Frontal cortex (tissue), 4 donors: ENCODE results near the gene DPP3. TPM values are rescaled to one million over a fixed set of nuclear protein-coding genes. Genes with fewer than 3 reads are reported as not detected.

Experiments
- DNase-seq, 2 donors: peaks; one replicate each; pipeline ENCODE4 v3.0.0; 2012; ENCODE audit warnings: low spot score in 2 of 2
- FAIRE-seq: peaks from 2 replicates; lab custom pipeline; 2012; peaks lifted over from hg19 to GRCh38; lab: Jason Lieb, UNC
- small RNA-seq: library from RNA; depleted of rRNA; stranded (forward); fragments of <200 nt; gene quantifications from one replicate; pipeline ENCODE3, GENCODE V24; 2014
- total RNA-seq: library from RNA; depleted of rRNA; stranded (reverse); fragments of >200 nt; gene quantifications from one replicate; pipeline ENCODE4 v1.2.3, GENCODE V29; 2014
- donor health status: control.
- donor health status: control.
- donor health status: control.

DPP3 gene
- total RNA-seq, 1 donor from 2014 or later = 39.1 TPM

- DNase-seq = no peak
- no peak for FAIRE-seq
These were observed 69.5 kb downstream of the DPP3 start for GRCh38 chr11:66549696-66550095.

- DNase-seq (no peak), FAIRE-seq (no peak)
These were observed 70.7 kb downstream of the DPP3 start for GRCh38 chr11:66550887-66551286.

GRCh38 chr11:66554602-66555001 lies 74.4 kb downstream of the DPP3 start:
- FAIRE-seq (no peak), DNase-seq (no peak)

GRCh38 chr11:66555416-66555815 lies 75.2 kb downstream of the DPP3 start:
- FAIRE-seq = no peak
- DNase-seq = no peak

GRCh38 chr11:66556086-66556485 lies 75.9 kb downstream of the DPP3 start:
- no peak for DNase-seq
- FAIRE-seq = no peak

GRCh38 chr11:66557733-66558326 lies 77.6 kb downstream of the DPP3 start:
- DNase-seq = no peak

More at GRCh38 chr11:66557733-66558326, 77.6 kb downstream of the DPP3 start:
- FAIRE-seq = no peak

Small RNAs within 50 kb of the gene (small RNA-seq; reads per million reads assigned to genes)
- gene RF00416 = not detected

Other genes with a start within 250 kb of the DPP3 start
- 21.6 TPM for gene KLC2, start 222.7 kb upstream of the DPP3 start, total RNA-seq
- 22.8 TPM for gene RAB1B, start 211.8 kb upstream of the DPP3 start, total RNA-seq
- gene CNIH2, start 202.3 kb upstream of the DPP3 start, total RNA-seq = 41.6 TPM
- 28.9 TPM for gene YIF1A, start 191.3 kb upstream of the DPP3 start, total RNA-seq
- gene TMEM151A, start 188.5 kb upstream of the DPP3 start, total RNA-seq = 9.0 TPM
- 1.2 TPM for gene CD248, start 163.4 kb upstream of the DPP3 start, total RNA-seq
- gene RIN1, start 144.0 kb upstream of the DPP3 start, total RNA-seq = 0.82 TPM
- 19.2 TPM for gene BRMS1, start 135.3 kb upstream of the DPP3 start, total RNA-seq
- gene B4GAT1, start 132.8 kb upstream of the DPP3 start, total RNA-seq = 83.2 TPM
- 1.6 TPM for gene SLC29A2, start 108.7 kb upstream of the DPP3 start, total RNA-seq
- under 0.01 TPM for gene NPAS4, start 59.4 kb upstream of the DPP3 start, total RNA-seq
- gene MRPL11, start 41.6 kb upstream of the DPP3 start, total RNA-seq = 17.1 TPM
- gene PELI3, start 13.5 kb upstream of the DPP3 start, total RNA-seq = 13.5 TPM
- 41.2 TPM for gene BBS1, start 30.2 kb downstream of the DPP3 start, total RNA-seq
- 5.3 TPM for gene ZDHHC24, start 65.6 kb downstream of the DPP3 start, total RNA-seq
- gene ACTN3, start 66.5 kb downstream of the DPP3 start, total RNA-seq = not detected
- 34.6 TPM for gene CTSF, start 88.2 kb downstream of the DPP3 start, total RNA-seq
- 1.2 TPM for gene CCDC87, start 112.6 kb downstream of the DPP3 start, total RNA-seq
- 19.2 TPM for gene CCS, start 112.8 kb downstream of the DPP3 start, total RNA-seq
- gene RBM14, start 136.2 kb downstream of the DPP3 start, total RNA-seq = 24.1 TPM
- 137 TPM for gene RBM4, start 158.3 kb downstream of the DPP3 start, total RNA-seq
- gene RBM4B, start 197.5 kb downstream of the DPP3 start, total RNA-seq = 102 TPM
- gene SPTBN2, start 248.8 kb downstream of the DPP3 start, total RNA-seq = 170 TPM